Smooth muscle cell of the brain vasculature (primary cell): Measurements from ENCODE around the gene CDC25A.
"Not testable (repeated sequence)": the region's sequence is repeated elsewhere in the genome, so short reads cannot be mapped to it uniquely, and the experiment has no call there.

ENCODE experiments used
- DNase-seq: peaks from one replicate; pipeline ENCODE4 v3.0.0-alpha.2; 2012; ENCODE audit warnings: low read depth, low spot score

The CDC25A gene

DNA sequence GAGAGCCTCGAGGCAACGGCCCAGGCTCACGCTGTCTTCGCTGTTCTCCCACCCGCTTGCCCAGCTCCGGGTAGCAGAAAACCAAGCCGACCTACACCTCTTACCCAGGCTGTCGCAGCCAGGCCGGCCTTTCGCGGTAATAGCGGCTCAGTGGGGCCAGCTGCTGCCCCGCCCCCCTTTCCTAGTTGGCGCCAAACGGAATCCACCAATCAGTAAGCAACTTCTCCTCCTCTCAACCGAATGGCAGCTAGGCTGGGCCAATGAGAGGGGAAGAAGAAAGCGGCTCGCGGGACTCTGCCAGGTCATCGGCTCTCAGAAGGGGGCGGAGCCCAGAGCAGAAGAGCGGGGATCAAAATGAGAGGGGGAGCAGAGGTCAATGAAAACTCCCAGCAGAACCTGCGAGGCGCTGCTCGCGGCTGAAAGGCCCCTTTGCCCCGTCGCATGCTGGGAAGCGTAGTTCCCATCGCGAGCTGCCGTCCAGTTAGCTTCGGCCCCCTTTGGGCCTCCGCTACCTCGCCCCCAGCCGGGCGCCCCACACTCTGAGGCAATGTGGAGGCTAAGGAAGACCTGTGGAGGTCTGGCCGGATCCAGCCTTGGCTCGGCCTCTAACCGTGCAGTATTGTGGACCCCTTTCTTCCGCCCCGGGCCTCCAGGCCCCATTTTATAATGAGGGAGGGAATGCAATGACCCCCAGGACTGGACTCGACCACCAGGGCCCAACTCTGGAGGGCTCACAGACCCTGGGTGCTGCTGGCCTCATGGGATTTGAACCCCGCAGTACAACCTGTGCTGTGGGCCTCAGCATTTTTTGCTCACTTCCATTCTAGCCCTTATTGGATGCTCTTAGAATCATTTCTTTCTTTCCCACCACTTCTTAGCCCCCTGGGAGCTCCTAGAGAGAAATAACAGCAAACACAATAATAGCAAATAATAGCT is at the start of gene CDC25A:
Gene CDC25A (minus strand): TSS at position 152 of the 936 bp plus-strand sequence. CDS start 470 bp downstream, outside the sequence.
- peak; percentile 96 for DNase-seq

DNA sequence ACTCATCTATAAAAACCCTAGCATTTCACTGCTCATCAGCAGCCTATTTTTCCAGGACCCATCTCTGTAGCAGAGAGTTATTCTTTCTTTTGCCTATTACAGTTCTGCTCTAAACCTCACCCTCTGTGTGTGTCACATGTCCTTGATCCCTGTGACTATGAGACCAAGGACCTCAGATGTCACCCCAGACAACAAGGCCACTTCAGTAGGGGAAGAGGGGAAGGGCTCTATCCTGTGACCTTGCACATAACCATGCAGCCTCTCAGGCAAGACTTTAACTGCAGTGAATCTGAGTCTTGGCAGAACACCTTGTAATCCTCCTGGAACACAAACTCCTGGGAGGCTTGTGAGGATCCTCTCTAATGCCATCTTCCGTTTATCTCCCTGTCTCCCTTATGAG is 48.3 kb upstream of the CDC25A start:
- no peak for DNase-seq

DNA sequence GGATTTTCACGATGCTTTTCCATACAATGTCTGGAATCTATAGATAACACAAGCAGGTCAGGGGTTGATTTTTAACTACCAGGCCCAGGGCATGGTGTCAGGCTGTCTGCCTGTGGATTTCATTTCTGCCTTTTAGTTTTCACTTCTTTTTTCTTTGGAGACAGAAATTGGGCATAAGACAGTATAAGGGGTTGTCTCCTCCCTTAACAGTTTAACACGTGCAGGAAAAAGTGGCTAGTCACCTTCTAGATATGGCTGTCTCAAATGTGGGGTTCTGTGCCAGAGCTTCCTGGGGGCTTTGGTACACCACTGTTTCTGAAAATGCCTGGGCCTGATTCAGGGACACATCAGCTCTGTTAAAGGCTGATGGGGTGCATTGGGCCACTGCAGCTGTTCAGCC is 45.3 kb upstream of the CDC25A start:
- no peak for DNase-seq

DNA sequence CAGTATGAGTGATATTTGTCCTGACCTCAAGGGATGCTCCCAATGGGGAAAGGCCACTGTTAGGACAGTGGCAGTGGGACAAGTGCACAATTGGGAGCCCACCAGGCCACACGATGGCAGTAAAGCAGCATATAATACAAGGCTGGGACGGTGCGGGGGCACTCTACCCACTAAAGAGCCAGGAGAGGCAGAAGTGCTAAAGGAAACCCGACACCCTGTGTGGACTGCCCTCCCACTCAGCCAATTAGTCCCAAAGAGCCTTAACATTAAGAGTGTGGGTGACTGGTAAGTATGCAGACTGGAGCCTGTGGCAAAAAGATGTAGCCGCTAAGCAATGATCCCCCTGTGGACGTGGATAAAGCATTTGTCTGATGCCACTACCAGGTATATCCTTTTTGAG is 44.5 kb upstream of the CDC25A start:
- DNase-seq = no peak

DNA sequence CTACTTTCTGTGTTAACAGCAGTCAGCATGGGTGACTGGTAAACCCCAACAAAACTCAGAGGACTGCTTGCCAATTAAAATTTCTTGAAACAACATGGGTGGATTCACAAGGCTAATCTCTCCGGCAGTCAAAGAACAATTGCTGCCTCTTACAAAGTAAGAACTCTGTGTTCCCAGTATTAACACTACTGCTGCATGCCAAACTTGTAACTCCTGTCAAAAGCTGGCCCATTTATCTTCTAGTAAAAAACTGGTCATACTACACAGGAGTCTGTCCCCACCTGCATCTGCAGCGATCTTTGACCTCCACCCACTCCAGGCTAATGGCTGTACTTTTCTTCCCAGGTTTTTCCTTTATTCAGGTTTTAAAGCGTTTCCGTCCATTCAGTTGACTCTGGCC is 44.0 kb upstream of the CDC25A start:
- DNase-seq = no peak

DNA sequence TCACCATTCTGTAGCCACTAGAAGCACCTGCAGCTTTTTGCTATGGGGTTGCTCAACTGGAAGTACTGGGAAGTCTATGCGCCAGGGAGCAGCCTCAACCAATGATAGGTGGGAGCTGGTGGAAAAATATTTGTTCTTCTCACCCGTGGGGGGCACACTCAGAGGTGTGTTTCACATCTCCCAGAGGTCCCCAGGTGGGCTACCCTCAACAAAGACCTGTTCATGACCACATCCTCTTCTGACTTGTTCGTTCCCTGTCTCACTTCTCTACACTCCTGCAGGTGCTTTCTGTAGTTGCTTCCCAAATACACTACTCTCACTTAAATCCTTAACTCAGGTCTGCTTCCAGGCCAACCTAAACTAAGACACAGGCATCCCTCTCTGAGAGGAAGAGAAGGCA is 38.7 kb upstream of the CDC25A start:
- DNase-seq = no peak

DNA sequence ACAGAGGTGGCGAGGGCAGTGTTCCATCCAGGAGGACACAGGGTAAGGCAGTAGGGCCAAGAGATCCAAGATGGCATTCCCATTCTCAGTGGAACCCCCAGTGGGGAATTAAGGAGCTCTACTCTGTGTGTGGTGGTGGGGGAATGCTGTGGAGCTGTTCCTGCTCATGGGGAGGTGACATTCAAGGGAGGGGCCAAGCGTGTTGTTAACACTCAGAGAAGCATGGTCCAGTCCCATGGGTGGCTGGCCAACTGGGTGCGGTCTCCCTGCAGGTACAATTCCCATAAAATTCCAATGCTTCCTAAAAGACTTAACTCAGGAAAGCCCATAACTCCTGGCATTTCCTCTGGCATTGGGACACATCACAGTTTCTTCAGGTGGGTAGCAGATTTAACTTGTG is 37.4 kb upstream of the CDC25A start:
- no peak for DNase-seq

DNA sequence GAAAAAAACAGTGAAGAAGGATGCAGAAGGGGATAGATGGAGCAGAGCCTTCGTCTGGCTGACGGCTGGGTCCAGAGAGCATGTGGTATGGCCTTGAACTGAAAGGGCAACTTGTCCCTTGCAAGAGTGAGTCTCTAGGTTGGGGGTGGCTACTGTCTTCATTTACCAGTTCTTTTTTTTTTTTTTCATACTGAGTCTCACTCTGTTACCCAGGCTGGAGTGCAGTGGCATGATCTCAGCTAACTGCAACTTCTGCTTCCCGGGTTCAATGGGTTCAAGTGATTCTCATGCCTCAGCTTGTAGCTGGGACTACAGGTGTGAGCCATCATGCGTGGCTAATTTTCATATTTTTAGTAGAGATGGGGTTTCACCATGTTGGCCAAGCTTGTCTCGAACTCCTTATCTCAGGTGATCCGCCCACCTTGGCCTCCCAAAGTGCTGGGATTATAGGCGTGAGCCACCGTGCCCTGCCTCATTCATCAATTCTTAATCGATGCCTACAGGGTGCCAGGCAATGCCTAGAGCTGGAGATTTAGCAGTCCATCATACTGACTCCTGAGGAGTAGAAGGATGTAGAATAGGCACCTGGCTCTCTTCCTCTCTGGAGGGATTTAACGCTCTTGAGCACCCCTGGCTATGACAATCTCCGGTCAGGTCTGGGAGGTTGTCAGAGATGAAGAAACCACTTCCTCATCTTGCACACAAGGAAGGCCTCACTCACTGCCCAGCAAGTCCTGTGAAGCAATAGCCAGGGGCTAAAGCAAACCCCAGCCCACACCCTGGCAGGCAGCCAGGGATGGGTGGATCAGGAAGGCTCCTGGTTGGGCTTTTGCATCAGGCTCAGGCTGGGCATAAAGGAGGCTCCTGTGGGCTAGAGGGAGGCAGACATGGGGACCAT is 34.6 kb upstream of the CDC25A start, which contains the start of gene CAMP:
Gene CAMP (plus strand): TSS at position 880 of the 898 bp plus-strand sequence. CDS start 17 bp downstream, at position 897.
- no peak for DNase-seq

DNA sequence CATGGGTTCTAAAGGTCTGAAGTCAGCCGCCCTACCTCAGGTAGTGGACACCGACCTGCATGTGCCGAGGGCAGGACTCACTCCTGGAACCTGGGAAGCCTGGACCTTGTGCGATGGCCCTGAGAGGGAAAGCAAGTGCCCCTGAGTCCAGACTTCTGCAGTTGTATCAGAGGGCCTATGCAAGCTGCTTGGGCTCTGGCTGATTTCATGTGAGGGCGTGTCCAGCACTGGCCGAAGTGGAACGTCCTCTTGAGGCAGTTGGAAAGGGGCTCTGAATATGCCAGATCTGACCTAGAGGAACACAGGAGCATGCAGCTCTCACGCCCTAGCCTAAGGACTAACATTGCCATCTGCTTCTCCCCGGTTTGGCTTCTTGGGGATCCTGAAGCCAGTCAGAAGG is 32.5 kb upstream of the CDC25A start:
- DNase-seq = no peak

DNA sequence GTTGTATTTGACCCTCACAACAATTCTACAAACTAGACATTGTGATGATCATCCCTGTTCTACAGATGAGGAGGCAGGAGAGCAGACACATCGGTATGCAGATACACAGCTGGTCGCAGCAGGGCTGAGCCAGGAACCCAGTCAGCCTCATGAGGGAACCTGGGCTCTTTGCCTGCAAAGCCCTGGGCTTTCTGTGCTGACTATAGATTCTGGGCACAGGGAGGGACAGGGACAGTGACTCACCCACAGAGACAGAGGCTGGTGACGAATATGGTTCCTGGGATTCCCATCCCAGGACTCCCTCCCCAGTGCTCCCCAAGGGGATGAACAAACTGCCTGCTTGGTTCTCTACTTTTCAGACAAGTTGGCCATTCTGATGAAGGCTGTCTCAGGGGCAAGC is 31.3 kb upstream of the CDC25A start:
- DNase-seq = no peak

DNA sequence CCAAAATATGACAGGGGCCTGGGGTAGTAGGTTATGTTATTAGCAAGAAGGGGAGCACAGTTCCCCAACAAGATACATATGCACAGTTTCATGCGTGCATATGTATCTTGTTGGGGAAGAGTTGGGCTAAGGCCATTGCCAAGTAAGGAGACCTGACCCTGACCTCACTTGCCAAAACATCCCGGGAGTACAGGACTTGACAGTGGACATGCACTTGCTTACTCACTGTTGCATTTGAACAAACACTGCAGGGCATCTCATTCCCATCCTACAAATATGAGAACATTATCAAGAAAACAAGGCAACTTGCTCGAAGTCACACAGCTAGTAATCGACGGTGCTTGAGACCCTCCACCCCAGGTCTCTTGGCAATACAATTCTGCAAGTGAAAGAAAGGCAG is 30.3 kb upstream of the CDC25A start:
- no peak for DNase-seq

DNA sequence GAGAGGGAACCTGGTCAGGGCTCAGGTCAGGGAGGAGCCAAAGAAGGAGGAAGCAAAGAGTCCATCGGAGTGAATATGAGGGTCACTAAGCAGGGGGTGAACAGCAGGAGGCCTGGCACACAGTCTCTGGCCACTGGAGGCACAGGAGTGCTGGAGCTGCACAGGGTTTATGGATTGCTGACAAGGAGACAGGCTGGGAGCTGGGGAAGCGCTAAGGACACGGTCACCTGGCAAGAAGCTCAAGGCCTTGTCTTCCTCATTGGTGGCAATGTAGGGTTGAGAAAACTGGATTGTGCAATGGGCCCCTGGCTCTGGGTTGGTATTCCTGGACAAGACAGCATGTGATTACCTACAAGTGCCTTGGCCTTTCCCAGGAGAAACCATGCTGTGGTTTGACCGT is 29.2 kb upstream of the CDC25A start:
- no peak for DNase-seq

DNA sequence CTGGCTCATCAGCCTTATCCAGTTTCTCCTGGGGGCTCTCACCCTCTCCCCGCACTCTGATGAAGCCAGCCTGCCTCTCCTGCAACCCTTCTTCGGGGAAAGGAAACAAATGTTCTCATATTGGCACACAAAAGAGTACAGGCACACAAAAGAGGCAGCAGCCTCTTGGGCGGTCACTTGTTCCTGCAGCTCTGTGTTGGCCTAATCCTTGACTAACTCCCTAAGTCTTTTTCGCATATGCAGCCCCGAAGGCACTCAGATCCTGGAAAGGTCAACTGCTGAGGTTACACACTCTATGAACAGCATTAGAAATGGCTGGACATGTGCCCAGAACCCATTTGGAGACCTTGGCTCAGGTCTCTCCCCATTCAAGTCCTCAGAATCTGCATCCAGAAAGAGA is 27.7 kb upstream of the CDC25A start:
- DNase-seq = no peak

DNA sequence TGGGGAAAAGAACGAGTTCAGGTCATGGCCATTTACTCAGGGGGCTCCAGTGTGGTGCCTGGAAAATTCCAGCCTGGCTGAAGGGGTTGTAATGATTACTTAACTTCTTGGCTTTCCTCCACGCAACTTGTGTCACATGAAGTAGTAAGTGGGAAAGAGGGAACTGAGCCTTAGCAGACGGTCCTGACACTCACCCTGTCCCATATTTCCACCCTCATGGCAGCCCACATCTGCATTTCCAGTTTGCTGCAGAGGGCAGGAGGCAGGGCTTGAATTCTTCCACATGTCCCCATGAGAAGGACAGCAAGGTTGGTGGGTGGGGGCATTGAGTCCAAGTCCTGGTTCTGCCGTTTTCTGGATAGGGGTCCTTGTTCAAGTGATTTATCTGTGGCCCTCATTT is 27.2 kb upstream of the CDC25A start:
- DNase-seq = no peak

DNA sequence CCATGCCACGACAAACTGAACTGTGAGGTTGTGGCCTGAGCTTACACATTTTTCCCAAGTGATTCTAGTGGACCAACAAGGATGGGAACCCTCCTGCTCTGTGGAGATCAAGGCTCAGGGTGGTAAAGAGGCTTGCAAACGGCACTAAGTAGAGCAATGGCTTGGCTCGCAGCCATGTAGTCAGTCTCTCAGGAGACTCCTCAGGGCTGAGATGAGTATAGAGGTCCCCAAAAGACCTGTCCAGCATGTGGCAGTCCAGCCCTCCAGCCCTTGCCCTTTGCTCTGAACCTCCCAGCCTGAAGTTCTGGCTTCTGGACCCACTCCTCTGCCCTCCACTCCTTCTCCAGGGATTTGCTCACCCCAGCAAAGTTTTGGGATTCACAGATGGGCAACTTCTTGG is 26.8 kb upstream of the CDC25A start:
- no peak for DNase-seq

DNA sequence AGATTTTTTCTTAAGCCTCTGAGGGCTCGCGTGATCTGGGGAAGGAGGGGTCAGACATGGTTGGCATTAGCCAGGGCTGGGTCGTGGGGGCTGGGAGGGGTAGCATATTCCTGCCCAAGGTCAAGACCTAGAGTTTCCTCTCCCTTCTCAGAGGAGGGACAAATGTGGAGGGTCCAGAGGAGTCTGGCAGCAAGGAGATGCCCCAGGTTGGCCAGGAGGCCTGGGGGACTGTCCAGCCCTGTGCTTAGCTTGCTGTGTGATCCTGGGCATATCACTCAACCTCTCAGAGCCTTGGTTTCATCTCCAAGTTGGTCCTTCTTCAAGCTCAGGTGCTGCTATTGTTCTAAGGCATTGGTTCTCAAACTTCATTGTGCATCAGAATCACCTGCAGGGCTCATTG is 26.0 kb upstream of the CDC25A start:
- DNase-seq = no peak

DNA sequence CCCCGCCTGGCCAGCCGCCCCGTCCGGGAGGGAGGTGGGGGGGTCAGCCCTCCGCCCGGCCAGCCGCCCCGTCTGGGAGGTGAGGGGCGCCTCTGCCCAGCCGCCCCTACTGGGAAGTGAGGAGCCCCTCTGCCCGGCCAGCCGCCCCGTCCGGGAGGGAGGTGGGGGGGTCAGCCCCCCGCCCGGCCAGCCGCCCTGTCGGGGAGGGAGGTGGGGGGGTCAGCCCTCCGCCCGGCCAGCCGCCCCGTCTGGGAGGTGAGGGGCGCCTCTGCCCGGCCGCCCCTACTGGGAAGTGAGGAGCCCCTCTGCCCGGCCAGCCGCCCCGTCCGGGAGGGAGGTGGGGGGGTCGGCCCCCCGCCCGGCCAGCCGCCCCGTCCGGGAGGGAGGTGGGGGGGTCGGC is 23.6 kb upstream of the CDC25A start:
- not testable (repeated sequence) for DNase-seq

DNA sequence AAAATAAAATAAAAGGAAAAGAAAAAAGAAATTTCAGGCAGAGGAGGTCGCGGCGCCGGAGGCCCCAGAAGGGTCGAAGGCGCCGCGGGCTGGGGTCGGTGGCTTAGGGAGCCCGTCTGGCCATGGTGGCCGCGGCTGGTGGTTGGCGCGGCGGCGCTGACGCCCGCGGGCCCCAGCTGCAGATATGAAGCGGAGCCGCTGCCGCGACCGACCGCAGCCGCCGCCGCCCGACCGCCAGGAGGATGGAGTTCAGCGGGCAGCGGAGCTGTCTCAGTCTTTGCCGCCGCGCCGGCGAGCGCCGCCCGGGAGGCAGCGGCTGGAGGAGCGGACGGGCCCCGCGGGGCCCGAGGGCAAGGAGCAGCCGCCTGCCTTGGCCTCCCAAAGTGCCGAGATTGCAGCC is 22.3 kb upstream of the CDC25A start:
- DNase-seq = not testable (repeated sequence)

DNA sequence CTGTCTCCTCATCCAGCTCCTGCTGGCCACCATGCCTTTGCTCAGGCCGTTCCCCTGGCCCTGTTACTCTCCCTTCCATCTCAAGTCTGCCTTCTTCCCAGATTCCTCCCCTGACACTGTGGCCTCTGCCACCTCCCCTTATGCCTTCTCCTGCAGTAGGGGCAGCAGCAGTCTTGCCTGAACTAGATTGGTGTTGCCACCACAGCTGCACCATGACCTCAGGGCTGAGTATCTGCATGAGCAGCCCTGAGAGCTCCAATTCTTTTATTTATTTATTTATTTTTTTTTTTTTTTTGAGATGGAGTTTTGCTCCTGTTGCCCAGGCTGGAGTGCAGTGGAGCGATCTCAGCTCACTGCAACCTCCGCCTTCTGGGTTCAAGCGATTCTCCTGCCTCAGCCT is 21.2 kb upstream of the CDC25A start:
- no peak for DNase-seq

DNA sequence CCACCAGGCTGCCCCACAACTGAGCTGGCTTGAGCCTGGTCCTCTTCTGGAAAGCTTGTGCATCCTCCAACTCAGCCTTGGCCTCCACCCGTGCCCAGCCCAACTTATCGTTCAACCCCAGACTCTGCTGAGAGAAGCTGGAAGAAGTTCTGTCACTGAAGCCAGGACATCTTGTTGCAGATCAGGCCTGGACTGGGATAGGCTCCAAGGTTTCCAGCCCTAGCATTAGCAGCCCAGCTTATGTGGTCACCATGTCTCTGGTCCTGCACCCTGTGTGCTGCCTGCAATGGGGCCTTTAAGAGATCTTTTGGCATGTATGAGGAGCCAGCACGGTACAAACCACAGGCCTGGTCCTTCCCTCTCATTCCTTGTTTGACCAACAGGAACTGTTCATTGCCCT is 19.9 kb upstream of the CDC25A start:
- no peak for DNase-seq

DNA sequence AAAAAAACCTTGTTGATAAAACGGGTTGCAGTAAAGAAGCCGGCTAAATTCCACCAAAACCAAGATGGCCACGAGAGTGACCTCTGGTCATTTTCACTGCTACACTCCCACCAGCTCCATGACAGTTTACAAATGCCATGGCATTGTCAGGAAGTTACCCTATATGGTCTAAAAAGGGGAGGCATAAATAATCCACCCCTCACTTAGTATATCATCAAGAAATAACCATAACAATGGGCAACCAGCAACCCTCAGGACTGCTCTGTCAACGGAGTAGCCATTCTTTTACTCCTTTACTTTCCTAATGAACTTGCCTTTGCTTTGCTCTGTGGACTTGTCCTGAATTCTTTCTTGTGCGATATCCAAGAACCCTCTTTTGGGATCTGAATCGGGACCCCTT is 14.4 kb upstream of the CDC25A start:
- no peak for DNase-seq

DNA sequence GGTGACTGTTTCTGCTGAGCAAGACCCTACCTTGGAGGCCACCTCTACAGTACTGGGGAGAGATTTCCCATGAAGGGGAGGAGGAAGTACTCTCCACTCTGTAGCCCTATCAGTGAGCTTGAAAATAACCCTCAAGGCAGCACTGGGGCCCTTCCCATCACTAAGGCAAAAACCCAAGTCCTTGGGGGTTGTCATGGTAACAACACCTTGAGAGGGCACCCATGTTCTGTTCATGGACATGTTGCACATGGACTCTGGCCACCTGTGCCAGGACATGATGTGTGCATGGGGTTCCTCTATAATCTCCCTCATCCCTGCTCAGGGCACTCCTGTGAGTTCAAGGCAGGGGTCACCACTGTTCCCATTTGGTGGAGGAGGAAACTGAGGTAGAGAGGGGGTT is 10.9 kb upstream of the CDC25A start:
- DNase-seq = no peak

DNA sequence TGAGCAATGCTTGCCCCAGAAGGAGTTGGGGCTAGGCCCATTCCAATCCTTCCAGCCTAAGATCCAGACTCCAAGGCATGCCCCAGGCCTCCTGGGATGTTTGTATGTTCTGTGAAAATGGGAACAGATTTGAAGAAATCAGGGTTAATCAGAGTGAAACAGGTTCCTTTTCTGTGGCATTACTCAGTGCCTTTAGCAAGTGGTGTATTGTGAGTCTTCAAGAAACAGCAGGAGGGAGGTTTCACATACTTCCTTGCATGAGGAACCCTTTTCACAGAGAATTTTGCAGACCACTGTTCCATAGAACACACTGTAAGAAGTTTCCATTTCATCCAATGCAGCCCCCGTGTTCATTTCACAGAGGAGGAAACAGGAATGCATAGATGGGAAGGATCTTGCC is 8.4 kb upstream of the CDC25A start:
- no peak for DNase-seq
